IPS-11a (cell line): ENCODE results near the gene LMF1.

ENCODE experiments used
- H3K4me3 ChIP-seq: one replicate; pipeline ENCODE4 v1.5.1; 2013; ENCODE audit warnings: low read depth, low read length, control low read depth

The LMF1 gene

GRCh38 chr16:986411-986810, 15.6 kb upstream of the LMF1 start:
- no peak overlapping the region for H3K4me3 ChIP-seq

DNA sequence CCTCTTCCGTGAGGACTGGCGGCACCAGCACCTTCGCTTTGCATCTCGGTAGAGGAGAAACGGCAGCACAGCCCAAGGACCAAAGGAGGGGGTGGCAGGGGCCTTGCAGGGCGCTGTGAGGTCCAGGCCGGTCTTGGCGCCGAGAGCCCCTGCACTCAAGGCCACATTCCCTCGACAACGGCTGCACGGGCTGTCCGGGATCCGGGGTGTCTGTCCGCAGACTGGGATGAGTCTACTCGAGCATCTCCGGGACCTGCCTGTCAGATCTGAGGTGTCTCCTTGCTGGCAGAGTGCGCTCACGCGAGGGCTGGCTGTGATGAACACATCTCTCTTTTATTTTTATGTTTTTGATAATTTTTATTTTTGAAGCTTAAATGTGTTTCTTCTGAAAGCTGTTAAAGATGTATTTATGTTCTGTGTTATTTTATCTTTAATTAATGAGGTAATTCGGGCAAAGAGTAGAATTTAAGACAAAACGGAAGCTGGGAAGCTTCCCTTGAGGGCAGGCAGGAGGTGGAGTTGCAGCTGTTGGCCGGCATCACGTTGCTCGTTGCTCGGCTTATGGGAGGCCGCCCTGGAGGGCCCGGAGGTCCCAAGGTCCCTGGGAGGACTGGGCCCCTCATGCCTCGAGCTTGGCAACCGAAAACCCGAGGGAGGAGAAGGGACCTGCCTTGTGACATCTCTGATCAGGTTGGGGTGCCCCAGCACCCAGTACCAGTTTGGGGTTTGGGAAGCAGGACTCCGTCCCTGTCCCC, 15.0 kb upstream of the LMF1 start:
- no peak overlapping the region for H3K4me3 ChIP-seq

DNA sequence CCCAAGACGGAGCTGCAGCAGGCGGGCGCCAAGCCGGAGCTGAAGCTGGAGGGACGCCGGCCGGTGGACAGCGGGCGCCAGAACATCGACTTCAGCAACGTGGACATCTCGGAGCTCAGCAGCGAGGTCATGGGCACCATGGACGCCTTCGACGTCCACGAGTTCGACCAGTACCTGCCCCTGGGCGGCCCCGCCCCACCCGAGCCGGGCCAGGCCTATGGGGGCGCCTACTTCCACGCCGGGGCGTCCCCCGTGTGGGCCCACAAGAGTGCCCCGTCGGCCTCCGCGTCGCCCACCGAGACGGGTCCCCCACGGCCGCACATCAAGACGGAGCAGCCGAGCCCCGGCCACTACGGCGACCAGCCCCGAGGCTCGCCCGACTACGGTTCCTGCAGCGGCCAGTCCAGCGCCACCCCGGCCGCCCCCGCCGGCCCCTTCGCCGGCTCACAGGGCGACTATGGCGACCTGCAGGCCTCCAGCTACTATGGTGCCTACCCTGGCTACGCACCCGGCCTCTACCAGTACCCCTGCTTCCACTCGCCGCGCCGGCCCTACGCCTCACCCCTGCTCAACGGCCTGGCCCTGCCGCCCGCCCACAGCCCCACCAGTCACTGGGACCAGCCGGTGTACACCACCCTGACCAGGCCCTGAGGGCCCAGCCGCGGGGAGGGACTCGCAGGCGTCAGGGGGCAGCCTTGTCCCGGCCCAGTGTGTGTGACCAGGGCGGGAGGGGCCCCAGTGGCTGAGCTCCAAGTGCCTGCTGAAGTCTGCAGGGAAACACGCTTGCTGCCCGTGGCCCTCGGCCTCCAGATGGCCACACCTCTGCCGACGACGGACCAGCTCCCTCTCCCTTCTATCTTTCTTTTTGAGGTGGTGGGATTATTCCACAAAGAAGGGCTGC, 14.2 kb upstream of the LMF1 start:
- no peak overlapping the region for H3K4me3 ChIP-seq

DNA sequence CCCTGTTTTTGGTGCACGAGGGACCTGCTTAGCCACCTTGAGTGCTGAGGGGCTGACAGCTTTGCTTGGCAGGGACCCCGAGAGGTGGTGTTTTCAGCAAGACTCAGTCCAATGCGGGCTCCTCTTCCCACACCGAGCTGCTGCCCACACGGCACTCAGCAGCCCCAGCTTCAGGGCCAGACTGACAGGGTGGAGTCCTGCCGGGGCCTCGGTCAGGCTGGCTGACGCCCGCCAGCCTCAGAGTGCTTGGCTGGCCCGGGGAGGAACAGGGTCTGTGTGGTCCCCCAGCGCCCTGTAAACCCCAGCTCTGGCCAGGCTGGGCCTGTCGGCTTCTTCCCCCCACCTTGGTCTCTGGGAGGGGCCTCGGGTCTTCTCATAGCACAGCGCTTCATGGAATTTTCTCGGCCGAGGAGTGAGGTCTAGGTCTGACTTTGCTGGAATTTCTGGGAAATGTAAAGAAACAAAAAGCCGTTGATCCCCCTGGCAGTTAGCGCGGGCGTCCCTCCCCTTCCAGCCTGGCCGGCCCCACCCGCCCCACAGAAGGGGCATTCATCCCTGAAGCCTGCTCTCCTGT, 13.4 kb upstream of the LMF1 start:
- no peak overlapping the region for H3K4me3 ChIP-seq

DNA sequence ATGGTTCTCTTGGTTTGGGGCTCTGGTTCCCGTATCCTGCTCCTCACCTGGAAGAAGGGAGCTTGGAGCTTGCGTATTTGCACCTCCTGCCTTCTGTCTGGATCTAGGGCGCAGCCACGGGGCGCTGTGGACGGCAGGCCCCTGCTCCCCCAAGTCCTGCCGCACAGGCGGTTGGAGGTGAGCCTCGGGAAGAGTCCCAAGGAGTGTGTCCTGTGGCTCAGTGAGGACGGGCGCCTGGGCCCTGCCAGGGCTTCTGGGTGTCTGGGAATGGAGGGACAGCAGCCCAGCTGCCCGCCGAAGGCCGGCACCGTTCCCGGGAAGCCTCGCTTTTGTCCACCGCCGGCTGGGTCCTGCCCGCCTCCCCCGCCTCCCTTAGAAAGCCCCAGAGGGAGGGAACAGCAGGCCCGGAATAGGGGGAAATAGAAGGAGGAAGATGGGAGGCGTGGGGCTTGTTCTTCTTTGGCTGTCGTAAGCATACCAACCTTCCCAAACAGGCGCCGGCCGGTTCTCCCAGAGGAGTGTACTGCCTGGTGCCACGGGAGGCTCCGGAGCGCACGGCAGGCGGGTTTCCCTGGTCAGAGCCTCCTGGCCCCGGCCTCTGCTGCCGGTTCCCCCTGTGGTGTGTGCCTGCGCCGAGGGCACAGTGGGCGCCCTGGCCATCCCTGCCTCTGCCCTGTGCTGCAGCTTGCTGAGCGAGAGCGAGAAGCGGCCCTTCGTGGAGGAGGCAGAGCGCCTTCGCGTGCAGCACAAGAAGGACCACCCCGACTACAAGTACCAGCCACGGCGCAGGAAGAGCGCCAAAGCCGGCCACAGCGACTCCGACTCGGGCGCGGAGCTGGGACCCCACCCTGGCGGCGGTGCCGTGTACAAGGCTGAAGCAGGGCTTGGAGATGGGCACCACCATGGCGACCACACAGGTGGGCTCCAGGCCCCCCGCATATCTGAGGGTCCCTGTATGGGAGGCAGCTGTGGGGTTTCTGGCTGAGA, 12.6 kb upstream of the LMF1 start:
- H3K4me3 ChIP-seq = no peak overlapping the region

GRCh38 chr16:982145-983043, 11.6 kb upstream of the LMF1 start:
- H3K4me3 ChIP-seq = peak overlapping the region; percentile 41

DNA sequence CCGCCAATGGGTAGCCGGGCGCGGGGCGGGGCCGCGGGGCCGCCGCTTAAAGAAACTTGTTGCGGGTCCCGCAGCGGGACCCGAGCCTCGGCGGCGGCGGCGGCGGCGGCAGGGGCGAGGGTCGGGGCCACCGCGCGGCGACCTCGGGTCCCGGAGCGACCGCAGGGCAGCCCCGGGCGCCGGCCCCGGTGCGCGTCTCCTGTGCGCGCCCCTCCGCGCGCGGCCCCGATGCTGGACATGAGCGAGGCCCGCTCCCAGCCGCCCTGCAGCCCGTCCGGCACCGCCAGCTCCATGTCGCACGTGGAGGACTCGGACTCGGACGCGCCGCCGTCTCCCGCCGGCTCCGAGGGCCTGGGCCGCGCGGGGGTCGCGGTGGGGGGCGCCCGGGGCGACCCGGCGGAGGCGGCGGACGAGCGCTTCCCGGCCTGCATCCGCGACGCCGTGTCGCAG, 10.9 kb upstream of the LMF1 start, which contains the start of gene SOX8:
Gene SOX8 (plus strand): TSS at position 76 of the 450 bp plus-strand sequence. CDS start 153 bp downstream, at position 229.
- peak within 1 kb of the TSS; percentile 47 for H3K4me3 ChIP-seq

DNA sequence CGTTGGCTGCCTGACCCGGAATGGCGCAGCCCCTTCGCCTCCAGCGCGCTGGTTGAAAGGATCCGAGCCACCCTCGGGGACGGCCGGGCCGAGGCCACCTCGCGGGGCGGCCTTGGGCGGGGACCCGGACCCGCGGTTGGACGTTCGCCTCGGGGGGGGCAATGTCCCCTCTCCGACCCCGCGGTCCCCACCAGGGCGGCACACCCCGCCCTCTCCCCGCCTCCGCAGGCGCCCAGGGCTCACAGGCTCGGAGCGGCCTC, 9.7 kb upstream of the LMF1 start:
- H3K4me3 ChIP-seq = peak overlapping the region; percentile 33

GRCh38 chr16:979859-980594, 9.2 kb upstream of the LMF1 start:
- H3K4me3 ChIP-seq = peak overlapping the region; percentile 33

DNA sequence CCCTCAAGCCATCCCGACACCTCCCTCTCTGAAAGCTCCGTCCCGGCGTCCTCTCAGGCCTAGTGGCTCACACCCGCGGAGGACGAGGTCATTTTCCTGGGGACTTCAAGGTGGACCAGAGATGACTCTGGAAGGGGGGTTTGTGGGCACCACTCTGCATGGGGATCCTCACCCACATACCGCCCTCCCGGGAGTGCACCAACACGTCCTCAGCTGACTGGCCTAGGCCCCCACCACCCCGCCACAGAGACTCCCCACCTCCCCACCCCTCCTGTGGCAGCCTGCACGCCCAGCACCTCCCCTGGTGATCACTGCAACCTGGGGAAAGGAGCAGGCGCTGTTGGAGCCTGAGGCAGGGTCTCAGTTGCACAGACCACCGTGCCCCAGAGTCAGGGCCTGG, 8.4 kb upstream of the LMF1 start:
- H3K4me3 ChIP-seq = no peak overlapping the region

GRCh38 chr16:978403-978802, 7.6 kb upstream of the LMF1 start:
- no peak overlapping the region for H3K4me3 ChIP-seq

DNA sequence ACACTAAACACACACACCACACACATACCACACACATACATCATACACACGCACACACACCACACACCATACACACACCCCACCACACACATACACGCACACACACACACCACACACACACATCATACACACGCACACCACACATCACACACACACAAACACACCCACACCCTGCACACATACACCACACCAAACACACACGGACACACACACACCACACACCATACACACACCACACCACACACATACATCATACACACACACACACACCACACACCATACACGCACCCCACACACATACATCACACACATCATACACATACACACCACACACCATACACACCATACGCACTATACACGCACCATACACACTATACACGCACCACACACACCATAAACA, 7.1 kb upstream of the LMF1 start:
- no peak overlapping the region for H3K4me3 ChIP-seq

DNA sequence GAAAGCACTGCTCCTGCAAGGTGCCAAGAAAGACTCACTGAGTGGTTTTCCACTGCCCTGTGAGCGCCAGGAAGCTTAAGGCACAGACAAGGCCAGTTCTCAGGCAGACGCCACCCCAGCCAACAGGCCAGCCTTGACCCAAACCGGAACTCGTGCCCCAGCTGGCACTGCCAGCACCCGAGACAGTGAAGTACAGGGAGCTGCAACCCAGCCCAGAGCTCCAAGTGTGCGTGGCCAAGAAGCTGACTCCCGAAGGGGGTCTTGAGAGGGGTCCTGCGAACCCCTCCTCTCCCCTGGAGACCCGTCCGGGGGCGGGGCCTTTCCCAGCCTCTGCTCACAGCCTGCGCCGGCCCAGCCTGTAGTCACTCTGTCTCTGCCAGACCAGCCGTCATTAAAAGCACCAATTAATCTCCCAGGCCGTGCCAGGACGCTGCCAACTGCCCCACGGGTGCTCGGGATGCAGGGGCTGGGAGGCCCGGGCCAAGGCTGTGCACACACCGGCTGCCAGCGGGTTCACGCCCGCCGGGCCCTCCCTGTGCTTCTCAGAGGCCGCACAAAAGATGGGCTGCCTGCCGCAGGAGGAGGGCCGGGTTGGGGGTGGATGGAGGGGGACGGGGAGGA, 6.4 kb upstream of the LMF1 start:
- no peak overlapping the region for H3K4me3 ChIP-seq

- H3K4me3 ChIP-seq = no peak overlapping the region
Observed at GRCh38 chr16:976389-976931, 5.7 kb upstream of the LMF1 start.

- H3K4me3 ChIP-seq = no peak overlapping the region
Observed at GRCh38 chr16:975291-975690, 4.5 kb upstream of the LMF1 start.

- H3K4me3 ChIP-seq = no peak overlapping the region
Observed at GRCh38 chr16:974611-975261, 4.0 kb upstream of the LMF1 start.

GRCh38 chr16:974001-974601, 3.3 kb upstream of the LMF1 start:
- no peak overlapping the region for H3K4me3 ChIP-seq
